ENCODE data around the gene SLC25A47. TPM values are rescaled to one million over a fixed set of nuclear protein-coding genes. Genes with fewer than 3 reads are reported as not detected.

SLC25A47 gene
- total and polyA plus RNA-seq, 2 of the 4 experiments (the other 2 are of a cell fraction) = not detected

DNA sequence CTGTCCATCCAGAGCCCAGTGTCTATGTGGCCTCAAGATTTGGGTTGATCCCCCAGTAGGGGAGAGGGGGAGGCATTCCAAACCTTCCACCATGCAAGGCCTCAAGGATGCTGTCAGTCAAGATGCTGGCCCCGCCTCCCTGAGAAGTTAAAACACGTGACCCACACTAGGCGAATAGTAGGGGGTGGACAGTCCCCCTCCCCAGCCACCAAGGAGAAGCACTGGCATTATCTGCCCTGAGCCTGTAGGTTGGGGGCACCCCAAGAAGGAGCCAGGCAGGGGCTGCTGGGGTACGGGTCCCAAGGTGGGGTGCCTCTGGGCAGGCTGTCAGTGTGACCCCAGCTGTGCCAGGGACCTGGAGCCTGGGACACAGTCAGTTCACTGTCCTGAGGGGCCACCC, 19.2 kb upstream of the SLC25A47 start:
- dilution Hi-C loops (cut with HindIII; ENCODE audit: low sequenced_read_pairs, unreplicated experiment) = no loop called here
- H2BK20ac ChIP-seq (ENCODE audit: low read depth, low read length) = no peak overlapping the region
- H3K9me1 ChIP-seq (ENCODE audit: insufficient read depth, low read length) = peaks cover 4% of the 10 kb centered on the region
- peaks cover 10% of the 10 kb centered on the region; the same call in 1 of the 2 replicates for H3K36me3 ChIP-seq (ENCODE audit: control insufficient read depth, insufficient read depth, low read length)
- H3K56ac ChIP-seq (ENCODE audit: extremely low read depth, insufficient read depth, low read length) = no peak overlapping the region
- CTCF ChIA-PET = interaction anchor here (1.0 to 1.6 kb wide), 2 partner anchors 74 to 81 kb away, joined by 4 to 5 read pairs; no protein-coding TSS in a partner anchor
- H3K9ac ChIP-seq (ENCODE audit: low read depth, low read length) = no peak overlapping the region
- no peak overlapping the region for H3K27ac ChIP-seq (ENCODE audit: insufficient read depth, low read length)
- no peaks in the 10 kb centered on the region for H3K9me3 ChIP-seq (ENCODE audit: control insufficient read depth, insufficient read depth, low read length)
- in situ Hi-C loops (cut with MboI; ENCODE audit: low sequenced_read_pairs) = no loop called here
- H2BK15ac ChIP-seq (ENCODE audit: low read depth, low read length) = no peak overlapping the region
- H3K4ac ChIP-seq (ENCODE audit: low read depth, low read length) = no peak overlapping the region
- DNase-seq = no peak
- H2BK5ac ChIP-seq (ENCODE audit: low read depth, low read length, poor library complexity, severe bottlenecking) = no peak overlapping the region
- H2AK5ac ChIP-seq (ENCODE audit: low read depth, low read length) = no peak overlapping the region
- no peak overlapping the region for H3K14ac ChIP-seq (replicated peaks; ENCODE audit: low read depth, low read length)
- no peak overlapping the region for H4K5ac ChIP-seq (ENCODE audit: low read depth, low read length)
- H4K91ac ChIP-seq (ENCODE audit: insufficient read depth, low read depth, low read length) = no peak overlapping the region
- no peaks in the 10 kb centered on the region for H3K27me3 ChIP-seq (ENCODE audit: control insufficient read depth, insufficient read depth, low read length)
- no peak overlapping the region for H2BK120ac ChIP-seq (ENCODE audit: low read depth, low read length)
- H3K23ac ChIP-seq (ENCODE audit: low read depth, low read length) = no peak overlapping the region
- peaks cover 19 to 77% of the 10 kb centered on the region in 2 experiments for H3K79me1 ChIP-seq (ENCODE audit: low read depth in 1 of 2, low read length in 2 of 2)
- H3K4me2 ChIP-seq (ENCODE audit: low read depth, low read length) = no peak overlapping the region
- no peak overlapping the region for H3K18ac ChIP-seq (ENCODE audit: low read depth, low read length)
- no CpG with 5 or more reads among the region's 4 CpGs for WGBS, 2 experiments (ENCODE audit: extremely low coverage in 2 of 2, insufficient read length in 1 of 2)
- peaks cover 44% of the 10 kb centered on the region for H4K20me1 ChIP-seq (ENCODE audit: insufficient read depth, low read length)
- intact Hi-C loops (cut with micrococcal nuclease) = no loop called here
- no peak for TF ChIP-seq CHD1 (IDR thresholded peaks at IDR 0.05; ENCODE audit: low read depth, low read length)
- TF ChIP-seq MAZ (IDR thresholded peaks at IDR 0.05; ENCODE audit: borderline replicate concordance, low read depth, low read length) = no peak
- TF ChIP-seq CEBPB (IDR thresholded peaks at IDR 0.05; ENCODE audit: low read depth, low read length) = no peak
- TF ChIP-seq, protein P1, sequence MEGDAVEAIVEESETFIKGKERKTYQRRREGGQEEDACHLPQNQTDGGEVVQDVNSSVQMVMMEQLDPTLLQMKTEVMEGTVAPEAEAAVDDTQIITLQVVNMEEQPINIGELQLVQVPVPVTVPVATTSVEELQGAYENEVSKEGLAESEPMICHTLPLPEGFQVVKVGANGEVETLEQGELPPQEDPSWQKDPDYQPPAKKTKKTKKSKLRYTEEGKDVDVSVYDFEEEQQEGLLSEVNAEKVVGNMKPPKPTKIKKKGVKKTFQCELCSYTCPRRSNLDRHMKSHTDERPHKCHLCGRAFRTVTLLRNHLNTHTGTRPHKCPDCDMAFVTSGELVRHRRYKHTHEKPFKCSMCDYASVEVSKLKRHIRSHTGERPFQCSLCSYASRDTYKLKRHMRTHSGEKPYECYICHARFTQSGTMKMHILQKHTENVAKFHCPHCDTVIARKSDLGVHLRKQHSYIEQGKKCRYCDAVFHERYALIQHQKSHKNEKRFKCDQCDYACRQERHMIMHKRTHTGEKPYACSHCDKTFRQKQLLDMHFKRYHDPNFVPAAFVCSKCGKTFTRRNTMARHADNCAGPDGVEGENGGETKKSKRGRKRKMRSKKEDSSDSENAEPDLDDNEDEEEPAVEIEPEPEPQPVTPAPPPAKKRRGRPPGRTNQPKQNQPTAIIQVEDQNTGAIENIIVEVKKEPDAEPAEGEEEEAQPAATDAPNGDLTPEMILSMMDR (conservative IDR thresholded peaks at IDR 0.05; ENCODE audit: low read depth, low read length) = no peak
- no peak for TF ChIP-seq RAD21 (IDR thresholded peaks at IDR 0.05; ENCODE audit: low read length)
- no peak for TF ChIP-seq RFX5 (IDR thresholded peaks at IDR 0.05; ENCODE audit: low read depth, low read length)
- TF ChIP-seq RCOR1 (IDR thresholded peaks at IDR 0.05; ENCODE audit: insufficient replicate concordance, low read length) = no peak
- no peak for TF ChIP-seq POLR2A (IDR thresholded peaks at IDR 0.05; ENCODE audit: low read depth, low read length)
- TF ChIP-seq FOS (IDR thresholded peaks at IDR 0.05; ENCODE audit: low read depth, low read length) = no peak
- TF ChIP-seq MAFK (IDR thresholded peaks at IDR 0.05; ENCODE audit: low read depth, low read length) = no peak
- TF ChIP-seq BHLHE40 (IDR thresholded peaks at IDR 0.05; ENCODE audit: low read depth, low read length) = no peak
- TF ChIP-seq, protein P2, sequence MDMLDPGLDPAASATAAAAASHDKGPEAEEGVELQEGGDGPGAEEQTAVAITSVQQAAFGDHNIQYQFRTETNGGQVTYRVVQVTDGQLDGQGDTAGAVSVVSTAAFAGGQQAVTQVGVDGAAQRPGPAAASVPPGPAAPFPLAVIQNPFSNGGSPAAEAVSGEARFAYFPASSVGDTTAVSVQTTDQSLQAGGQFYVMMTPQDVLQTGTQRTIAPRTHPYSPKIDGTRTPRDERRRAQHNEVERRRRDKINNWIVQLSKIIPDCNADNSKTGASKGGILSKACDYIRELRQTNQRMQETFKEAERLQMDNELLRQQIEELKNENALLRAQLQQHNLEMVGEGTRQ (IDR thresholded peaks at IDR 0.05; ENCODE audit: low read depth, low read length) = no peak
- no peak for TF ChIP-seq NFE2L2 (IDR thresholded peaks at IDR 0.05; ENCODE audit: low read depth, low read length)
- TF ChIP-seq, protein P3, sequence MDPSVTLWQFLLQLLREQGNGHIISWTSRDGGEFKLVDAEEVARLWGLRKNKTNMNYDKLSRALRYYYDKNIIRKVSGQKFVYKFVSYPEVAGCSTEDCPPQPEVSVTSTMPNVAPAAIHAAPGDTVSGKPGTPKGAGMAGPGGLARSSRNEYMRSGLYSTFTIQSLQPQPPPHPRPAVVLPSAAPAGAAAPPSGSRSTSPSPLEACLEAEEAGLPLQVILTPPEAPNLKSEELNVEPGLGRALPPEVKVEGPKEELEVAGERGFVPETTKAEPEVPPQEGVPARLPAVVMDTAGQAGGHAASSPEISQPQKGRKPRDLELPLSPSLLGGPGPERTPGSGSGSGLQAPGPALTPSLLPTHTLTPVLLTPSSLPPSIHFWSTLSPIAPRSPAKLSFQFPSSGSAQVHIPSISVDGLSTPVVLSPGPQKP (IDR thresholded peaks at IDR 0.05; ENCODE audit: borderline replicate concordance, low read depth, low read length) = no peak
- TF ChIP-seq MXI1 (IDR thresholded peaks at IDR 0.05; ENCODE audit: borderline replicate concordance, low read depth, low read length) = no peak
- H2AFZ ChIP-seq (replicated peaks; ENCODE audit: low read length, poor library complexity) = no peak overlapping the region
- no peak for ATAC-seq (ENCODE audit: low read depth)
- H3K4me1 ChIP-seq (ENCODE audit: control insufficient read depth, insufficient read depth, low read length) = peaks cover 14% of the 10 kb centered on the region; the same call in 1 of the 2 replicates
- peak overlapping the region; percentile 72 for H2AK9ac ChIP-seq (replicated peaks; ENCODE audit: low read depth, low read length, poor library complexity)
- H3K4me3 ChIP-seq (ENCODE audit: insufficient read depth, low read depth, low read length) = no peak overlapping the region
- POLR2A ChIA-PET (ENCODE audit: unreplicated experiment) = no interaction called here
- BruUV-seq (replicated peaks) = no TSS peak
- no peak overlapping the region for H4K8ac ChIP-seq (ENCODE audit: low read depth in 2 of 2, low read length in 2 of 2)
